Measurements from ENCODE around the gene KLHL29. TPM values are rescaled to one million over a fixed set of nuclear protein-coding genes. Genes with fewer than 3 reads are reported as not detected.

The KLHL29 gene
- total RNA-seq, 1 donor from 2014 or later = 5.0 TPM

GRCh38 chr2:23655934-23656596 lies 271.1 kb downstream of the KLHL29 start:
- H3K9me3 Mint-ChIP-seq (ENCODE audit: unreplicated experiment) = no peaks in the 10 kb centered on the region
- TF ChIP-seq CTCF (IDR thresholded peaks at IDR 0.05) = no peak
- no peaks in the 10 kb centered on the region for H3K36me3 Mint-ChIP-seq (ENCODE audit: unreplicated experiment)
- no peaks in the 10 kb centered on the region for H3K4me1 Mint-ChIP-seq (ENCODE audit: unreplicated experiment)
- no peak for DNase-seq (ENCODE audit: extremely low spot score, unreplicated experiment)
- no peaks in the 10 kb centered on the region for H3K27me3 Mint-ChIP-seq (ENCODE audit: unreplicated experiment)
- H3K27ac Mint-ChIP-seq (ENCODE audit: unreplicated experiment) = no peak overlapping the region
- no peak overlapping the region for H3K4me3 Mint-ChIP-seq (ENCODE audit: unreplicated experiment)

- H3K4me3 Mint-ChIP-seq (ENCODE audit: unreplicated experiment) = no peak overlapping the region
- TF ChIP-seq CTCF (IDR thresholded peaks at IDR 0.05) = no peak
- H3K27me3 Mint-ChIP-seq (ENCODE audit: unreplicated experiment) = no peaks in the 10 kb centered on the region
- H3K27ac Mint-ChIP-seq (ENCODE audit: unreplicated experiment) = no peak overlapping the region
- DNase-seq (ENCODE audit: extremely low spot score, unreplicated experiment) = no peak
- no peaks in the 10 kb centered on the region for H3K9me3 Mint-ChIP-seq (ENCODE audit: unreplicated experiment)
- no peaks in the 10 kb centered on the region for H3K36me3 Mint-ChIP-seq (ENCODE audit: unreplicated experiment)
- H3K4me1 Mint-ChIP-seq (ENCODE audit: unreplicated experiment) = no peaks in the 10 kb centered on the region
Measured at GRCh38 chr2:23656597-23656973, 271.6 kb downstream of the KLHL29 start.

- DNase-seq (ENCODE audit: extremely low spot score, unreplicated experiment) = no peak
- Mint-ChIP-seq H3K27ac (ENCODE audit: unreplicated experiment) (no peak overlapping the region), H3K27me3 (ENCODE audit: unreplicated experiment) (no peaks in the 10 kb centered on the region), H3K4me1 (ENCODE audit: unreplicated experiment) (no peaks in the 10 kb centered on the region), H3K36me3 (ENCODE audit: unreplicated experiment) (no peaks in the 10 kb centered on the region), H3K4me3 (ENCODE audit: unreplicated experiment) (no peak overlapping the region), H3K9me3 (ENCODE audit: unreplicated experiment) (no peaks in the 10 kb centered on the region)
- no peak for TF ChIP-seq CTCF (IDR thresholded peaks at IDR 0.05)
Measured at GRCh38 chr2:23657371-23657770, 272.4 kb downstream of the KLHL29 start.

- TF ChIP-seq CTCF (IDR thresholded peaks at IDR 0.05) = no peak
- no peak overlapping the region for H3K27ac Mint-ChIP-seq (ENCODE audit: unreplicated experiment)
- DNase-seq (ENCODE audit: extremely low spot score, unreplicated experiment) = no peak
- H3K36me3 Mint-ChIP-seq (ENCODE audit: unreplicated experiment) = no peaks in the 10 kb centered on the region
- H3K27me3 Mint-ChIP-seq (ENCODE audit: unreplicated experiment) = no peaks in the 10 kb centered on the region
- H3K4me3 Mint-ChIP-seq (ENCODE audit: unreplicated experiment) = no peak overlapping the region
- no peaks in the 10 kb centered on the region for H3K9me3 Mint-ChIP-seq (ENCODE audit: unreplicated experiment)
- H3K4me1 Mint-ChIP-seq (ENCODE audit: unreplicated experiment) = no peaks in the 10 kb centered on the region
Measured at GRCh38 chr2:23657934-23658333, 273.0 kb downstream of the KLHL29 start.

- H3K9me3 Mint-ChIP-seq (ENCODE audit: unreplicated experiment) = no peaks in the 10 kb centered on the region
- no peaks in the 10 kb centered on the region for H3K4me1 Mint-ChIP-seq (ENCODE audit: unreplicated experiment)
- H3K36me3 Mint-ChIP-seq (ENCODE audit: unreplicated experiment) = no peaks in the 10 kb centered on the region
- H3K27me3 Mint-ChIP-seq (ENCODE audit: unreplicated experiment) = no peaks in the 10 kb centered on the region
- no peak overlapping the region for H3K4me3 Mint-ChIP-seq (ENCODE audit: unreplicated experiment)
- no peak for DNase-seq (ENCODE audit: extremely low spot score, unreplicated experiment)
- no peak overlapping the region for H3K27ac Mint-ChIP-seq (ENCODE audit: unreplicated experiment)
- no peak for TF ChIP-seq CTCF (IDR thresholded peaks at IDR 0.05)
Measured at GRCh38 chr2:23658466-23658942, 273.5 kb downstream of the KLHL29 start.
